LHCN-M2 (cell line): ENCODE data around the gene WDR7. TPM values are rescaled to one million over a fixed set of nuclear protein-coding genes. Genes with fewer than 3 reads are reported as not detected.

ENCODE experiments used
- DNase-seq: peaks from one replicate; pipeline ENCODE4 v3.0.0-alpha.2; 2012; ENCODE audit warnings: low read depth
- total RNA-seq: library from RNA; depleted of rRNA; stranded (reverse); fragments of >200 nt; gene quantifications from 2 replicates; pipeline ENCODE4 v1.2.3, GENCODE V29; 2014

Gene WDR7
- total RNA-seq, 1 experiment from 2014 or later, result 11.0 TPM

DNA sequence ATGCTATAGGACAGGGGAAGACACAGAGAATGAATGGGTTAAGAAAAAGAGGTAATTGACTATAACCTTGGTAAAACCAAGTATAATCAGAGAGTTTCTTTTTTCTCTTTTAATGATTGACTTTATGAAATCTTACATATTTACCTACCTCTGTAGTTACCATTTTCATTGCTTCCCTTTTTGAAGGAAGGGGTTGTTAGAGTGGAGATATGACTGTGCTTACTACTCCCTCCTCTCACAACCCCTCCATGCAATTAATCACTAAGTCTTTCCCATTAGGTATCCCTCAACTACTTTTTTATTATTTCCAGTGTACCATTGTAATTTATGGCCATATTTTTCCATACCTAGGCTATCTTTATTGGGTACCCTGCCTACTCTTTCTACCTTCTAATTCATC lies 71.4 kb downstream of the WDR7 start:
- DNase-seq, result no peak

DNA sequence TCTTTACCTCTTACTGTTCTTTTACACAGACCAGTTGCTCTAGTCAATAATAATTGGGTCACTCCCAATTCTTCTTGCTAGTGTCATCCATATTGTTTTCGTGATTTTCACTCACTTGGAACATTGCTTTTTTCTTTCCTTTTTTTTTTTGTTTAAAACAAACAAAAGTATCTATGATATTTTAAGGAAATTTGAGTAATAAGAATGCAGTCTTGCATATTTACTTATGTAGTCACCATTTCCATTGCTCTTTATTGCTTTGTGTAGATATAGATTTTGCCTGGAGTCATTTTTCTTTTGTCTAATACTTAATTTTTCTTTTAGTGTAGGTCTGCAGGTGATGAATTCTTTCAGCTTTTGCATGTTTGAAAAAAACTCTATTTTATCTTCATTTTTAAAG lies 71.9 kb downstream of the WDR7 start:
- peak; percentile 35 for DNase-seq

DNA sequence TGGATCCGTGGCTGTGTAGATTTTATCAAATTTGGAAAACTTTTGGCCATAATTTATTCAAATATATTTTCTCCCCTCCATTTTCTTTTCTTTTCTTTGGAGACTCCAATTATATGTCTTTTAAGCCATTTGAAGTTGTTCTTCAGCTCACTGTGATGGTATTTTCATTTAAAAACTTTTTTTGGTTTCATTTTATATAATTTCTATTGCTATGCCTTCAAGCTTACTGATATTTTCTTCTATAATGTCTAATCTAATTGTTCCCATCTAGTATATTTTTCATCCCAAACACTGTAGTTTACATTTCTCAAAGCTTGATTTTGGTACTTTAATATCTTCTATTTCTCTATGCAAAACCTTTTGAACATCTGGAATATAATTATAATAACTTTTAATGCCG lies 72.5 kb downstream of the WDR7 start:
- no peak for DNase-seq

DNA sequence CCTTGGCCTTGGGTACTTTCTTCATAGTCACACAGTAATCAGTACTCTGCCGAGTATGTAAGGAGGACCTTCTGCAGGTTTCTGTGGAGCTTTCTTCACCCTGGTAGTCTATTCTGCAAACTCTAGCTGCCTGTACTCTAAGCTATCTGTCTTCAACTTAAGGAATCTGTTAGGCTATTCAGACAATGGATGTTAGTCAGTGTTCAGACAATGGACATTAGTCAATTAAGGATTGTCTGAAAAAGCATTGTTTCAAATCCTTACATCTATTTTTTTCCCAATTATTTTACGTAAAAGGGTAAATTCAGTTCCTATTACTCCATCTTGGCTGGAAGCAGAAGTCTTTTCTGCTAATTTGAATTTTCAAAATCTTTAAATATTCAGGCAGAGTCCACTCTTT lies 75.7 kb downstream of the WDR7 start:
- DNase-seq, result no peak

DNA sequence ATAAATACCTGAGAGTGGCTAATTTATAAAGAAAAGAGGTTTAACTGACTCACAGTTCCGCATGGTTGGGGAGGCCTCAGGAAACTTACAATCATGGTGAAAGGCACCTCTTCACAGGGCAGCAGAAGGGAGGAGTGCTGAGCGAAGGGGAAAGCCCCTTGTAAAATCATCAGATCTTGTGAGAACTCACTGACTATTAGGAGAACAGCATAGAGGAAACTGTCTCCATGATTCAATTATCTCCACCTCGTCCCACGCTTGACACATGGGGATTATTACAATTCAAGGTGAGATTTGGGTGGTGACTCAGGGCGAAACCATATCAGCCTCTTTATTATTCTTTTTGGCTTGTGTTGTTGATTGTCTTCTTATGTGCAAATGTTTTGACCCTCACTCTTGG lies 76.2 kb downstream of the WDR7 start:
- no peak for DNase-seq

DNA sequence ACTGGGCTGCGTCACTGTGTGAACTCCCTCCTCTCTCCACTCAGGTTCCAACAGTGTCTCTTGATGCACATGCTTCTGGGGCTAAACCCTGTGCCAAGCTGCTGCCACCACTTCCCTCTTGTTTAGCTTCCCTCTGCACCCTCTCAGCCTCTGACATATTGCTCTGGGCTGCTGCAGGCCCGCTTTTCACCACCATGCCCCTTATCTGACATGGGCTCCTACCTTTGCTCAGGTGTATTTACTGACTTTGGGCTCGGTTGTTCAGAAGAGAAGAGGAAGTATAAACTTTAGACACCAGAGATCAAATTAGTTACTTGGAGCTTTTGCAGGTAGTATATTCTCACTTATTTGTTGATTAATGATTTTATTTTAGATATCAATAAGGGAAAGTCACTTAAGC lies 77.6 kb downstream of the WDR7 start:
- DNase-seq, result no peak

DNA sequence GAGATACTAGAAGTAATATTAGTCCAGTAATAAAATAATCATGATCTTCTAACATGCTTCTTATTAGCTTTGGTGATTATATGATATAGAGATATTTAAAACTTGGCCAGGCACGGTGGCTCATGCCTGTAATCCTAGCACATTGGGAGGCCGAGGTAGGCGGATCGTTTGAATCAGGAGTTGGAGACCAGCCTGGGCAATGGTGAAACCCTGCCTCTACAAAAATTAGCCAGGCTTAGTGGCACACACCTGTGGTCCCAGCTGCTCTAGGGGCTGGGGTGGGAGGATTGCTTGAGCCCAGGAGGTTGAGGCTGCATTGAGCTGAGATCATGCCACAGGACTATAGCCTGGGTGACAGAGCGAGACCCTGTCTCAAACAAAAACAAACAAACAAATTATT lies 87.0 kb downstream of the WDR7 start:
- DNase-seq, result no peak

DNA sequence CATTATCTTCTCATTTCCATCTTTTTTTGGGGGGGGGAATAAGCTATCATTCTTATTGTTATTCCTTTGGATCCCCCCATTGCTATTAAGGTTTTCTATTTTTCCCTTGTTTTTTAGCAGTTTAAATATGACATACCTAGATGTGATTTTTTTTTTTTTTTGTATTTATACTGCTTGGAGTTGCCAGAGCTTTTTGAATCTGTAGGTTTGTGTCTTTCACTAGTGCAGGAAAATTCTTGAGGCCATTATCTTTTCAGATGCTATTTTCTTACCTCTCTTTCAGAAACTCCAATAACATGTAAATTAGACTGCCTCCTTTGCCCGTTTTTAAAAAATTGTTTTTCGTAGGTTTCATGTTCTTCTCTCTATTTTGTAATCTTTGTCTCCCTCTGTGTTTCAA lies 88.6 kb downstream of the WDR7 start:
- no peak for DNase-seq

DNA sequence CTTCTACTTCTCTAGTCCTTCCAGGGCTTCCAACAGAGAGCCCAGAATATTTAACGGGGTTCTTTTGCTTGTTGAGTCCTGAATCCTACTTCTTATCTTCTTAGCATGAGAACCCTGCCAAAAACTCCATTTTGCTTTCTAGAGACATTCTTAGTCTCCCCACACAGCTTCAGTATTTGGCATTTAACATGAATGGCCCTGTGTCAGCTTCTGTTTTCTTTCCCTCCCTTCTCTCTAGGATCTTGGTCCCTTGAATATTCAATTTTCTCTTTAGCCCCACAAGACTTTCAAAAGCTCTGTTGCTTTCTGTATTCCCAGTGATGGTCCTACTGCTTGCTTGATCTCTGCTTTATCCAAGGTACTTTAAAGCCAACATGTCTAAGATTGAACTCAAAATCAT lies 89.5 kb downstream of the WDR7 start:
- no peak for DNase-seq

DNA sequence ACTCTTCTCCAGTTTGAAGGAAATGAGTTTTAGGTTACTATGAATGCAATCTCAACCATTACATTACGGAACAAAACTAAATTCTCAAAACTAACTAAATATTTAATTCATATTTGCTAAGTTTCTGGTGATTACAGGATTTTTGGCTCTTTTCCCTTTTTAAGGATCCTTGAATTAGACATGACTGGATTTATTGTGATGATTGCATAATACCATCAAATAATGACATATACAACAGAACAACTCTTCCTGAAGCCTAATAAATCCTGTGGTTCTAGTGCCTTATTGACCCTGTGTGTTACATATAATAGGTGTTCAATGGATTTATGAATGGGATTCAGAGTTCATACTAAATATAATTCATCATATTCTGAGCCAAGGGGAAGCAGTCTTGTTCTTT lies 90.5 kb downstream of the WDR7 start:
- no peak for DNase-seq

DNA sequence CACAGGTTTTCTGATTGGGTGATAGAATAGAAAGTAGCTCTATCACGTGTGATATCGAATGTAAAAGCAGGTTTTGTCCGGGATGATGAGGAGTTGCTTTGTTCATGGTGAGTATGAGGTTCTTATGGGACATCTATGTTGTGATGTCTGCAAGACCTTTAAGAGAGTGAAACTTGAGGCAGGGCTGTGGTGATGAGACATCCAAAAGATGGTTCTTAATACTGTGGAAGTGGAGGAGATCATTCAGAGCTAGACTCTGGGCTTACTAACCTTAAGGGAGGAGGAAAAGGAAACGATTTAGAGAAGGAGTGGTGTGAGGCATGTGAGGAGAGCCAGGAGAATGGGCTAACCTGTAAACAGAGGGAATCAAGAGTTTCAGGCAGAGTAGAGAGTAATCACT lies 92.0 kb downstream of the WDR7 start:
- DNase-seq, result no peak

DNA sequence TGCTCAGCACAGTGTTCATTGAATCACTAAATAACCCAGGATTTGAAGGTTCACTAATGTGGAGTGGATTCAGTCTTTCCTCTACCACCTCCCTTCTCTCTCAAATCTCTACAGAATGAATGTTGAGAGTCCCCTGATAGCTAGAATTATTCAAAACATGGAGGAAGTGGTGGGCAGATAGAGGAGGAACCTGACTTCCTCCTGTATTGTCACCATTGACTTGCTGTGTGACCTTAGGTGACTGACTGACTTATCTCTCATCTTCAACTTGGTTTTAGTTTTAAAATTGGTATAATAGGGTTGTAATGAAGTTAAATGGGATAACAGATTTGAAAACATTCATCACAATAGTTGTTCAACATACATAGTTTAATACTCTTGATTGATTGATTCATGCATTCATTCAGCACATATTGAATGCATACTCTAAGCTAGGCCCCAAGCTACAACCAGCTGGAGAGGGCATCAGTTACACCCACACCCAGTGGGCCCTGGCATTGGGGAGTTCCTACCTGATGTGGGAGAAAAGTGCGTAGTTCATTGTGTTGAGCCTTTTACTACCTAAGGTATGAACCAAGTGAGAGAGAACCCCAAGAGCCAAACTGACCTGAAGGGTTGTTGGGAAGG lies 96.0 kb downstream of the WDR7 start:
- no peak for DNase-seq

DNA sequence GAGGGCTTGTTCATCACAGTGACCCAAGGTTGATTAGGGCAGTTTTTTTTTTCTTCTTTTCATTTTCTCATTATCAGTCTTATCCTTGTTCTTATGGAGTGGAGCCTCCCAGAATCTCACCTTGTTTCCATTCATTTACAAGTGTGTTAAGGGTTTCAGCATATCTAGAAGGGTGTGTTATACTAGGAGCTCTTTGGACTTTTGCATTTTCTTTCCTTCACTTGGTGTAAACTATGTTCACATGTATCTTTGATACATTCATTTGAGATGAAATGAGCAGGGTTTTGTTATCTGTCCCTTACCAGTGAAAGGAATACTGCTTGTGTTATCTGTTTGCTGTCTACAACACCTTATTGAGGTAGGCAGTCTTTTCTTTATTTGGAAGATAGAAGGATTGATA lies 96.7 kb downstream of the WDR7 start:
- DNase-seq, result no peak

DNA sequence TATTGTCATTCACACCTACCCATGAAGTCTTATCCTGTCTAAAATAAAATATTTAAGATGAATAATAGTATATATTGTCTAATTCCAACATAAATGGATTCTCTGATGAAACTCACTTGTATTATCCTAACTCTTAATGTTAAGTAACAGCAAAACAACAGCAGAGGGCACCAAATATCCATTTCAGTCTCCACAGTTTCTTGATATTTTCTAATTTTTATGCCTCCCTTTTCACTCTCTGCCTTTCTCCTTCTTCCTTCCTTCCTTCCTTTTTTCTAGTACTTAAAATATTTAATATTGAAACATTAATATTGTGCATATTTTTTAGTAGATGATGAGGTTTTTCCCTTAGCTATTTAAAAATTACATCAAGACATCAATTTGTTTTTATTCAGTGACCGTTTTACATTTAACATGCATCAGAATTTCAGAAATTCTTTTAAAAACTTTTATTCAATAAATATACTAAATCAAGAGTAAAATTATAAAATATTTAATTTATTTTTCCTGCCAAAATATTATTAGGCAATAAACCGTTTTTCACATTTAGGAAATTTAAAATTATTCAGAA lies 97.6 kb downstream of the WDR7 start:
- peak; percentile 32 for DNase-seq

DNA sequence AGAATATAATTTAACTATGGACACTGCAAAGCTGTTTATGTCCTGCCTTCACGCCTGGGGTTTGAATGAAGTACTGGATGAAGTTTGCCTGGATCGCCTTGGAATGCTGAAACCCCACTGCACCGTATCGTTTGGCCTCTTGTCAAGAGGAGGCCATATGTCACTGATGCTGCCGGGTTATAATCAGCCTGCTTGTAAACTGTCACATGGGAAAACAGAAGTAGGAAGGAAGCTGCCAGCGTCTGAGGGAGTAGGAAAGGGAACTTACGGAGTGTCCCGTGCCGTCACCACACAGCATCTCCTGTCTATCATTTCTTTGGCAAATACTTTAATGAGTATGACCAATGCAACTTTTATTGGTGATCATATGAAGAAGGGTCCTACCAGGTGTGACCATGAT lies 105.8 kb downstream of the WDR7 start:
- no peak for DNase-seq

DNA sequence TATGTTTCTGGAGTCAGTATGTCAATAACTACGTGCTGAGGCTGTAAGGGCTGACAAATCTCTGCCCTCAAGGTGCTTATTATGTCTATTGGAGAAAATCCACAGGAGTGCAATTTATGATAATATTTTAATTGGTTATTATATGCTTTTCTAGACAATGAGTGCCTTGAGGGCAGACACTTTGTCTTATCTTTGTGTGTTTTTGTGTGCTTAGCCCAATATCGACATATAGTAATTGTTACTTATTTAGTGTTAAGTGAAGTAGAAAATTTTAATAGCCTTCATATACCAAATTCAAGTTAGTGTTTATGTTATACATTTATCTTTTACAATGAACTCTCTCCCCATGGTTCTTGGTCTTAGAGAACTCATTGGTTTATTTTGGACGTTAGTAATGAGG lies 118.9 kb downstream of the WDR7 start:
- DNase-seq, result no peak

DNA sequence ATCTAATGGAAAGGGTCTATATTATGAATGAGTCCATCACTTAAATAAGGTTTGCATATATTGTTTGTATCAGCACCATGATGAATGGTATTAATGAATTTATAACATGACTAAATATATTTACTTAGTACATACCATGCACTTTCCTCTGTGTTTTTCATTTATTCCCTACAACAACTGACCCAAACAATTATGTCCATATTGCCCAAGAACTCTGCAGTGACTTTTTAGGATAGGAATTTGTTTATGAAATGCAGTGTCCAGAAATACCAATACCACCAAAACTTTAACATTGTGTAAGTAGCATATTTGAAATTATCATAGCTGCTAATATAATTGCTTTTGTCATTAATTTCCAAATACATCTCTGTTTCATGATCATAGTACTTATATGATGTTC lies 119.7 kb downstream of the WDR7 start:
- DNase-seq, result peak; percentile 16

DNA sequence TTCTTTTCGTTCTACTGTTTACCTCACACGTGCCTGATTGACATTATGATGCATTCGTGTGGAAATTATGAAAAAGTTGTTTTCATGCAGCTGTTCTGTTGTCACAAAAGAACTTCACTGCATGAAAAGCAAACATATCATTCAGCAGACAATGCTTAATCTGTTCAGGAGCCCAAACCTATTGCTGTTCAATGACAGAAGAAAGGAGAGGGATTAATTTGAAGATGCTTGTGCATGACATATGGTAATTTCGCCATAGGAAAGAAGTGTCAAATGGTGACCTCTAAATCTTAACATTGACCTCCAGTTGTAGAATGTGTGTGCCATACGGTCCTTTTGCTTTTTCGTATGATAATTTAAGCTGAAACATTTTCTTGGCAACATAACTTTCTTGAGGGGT lies 124.5 kb downstream of the WDR7 start:
- no peak for DNase-seq

DNA sequence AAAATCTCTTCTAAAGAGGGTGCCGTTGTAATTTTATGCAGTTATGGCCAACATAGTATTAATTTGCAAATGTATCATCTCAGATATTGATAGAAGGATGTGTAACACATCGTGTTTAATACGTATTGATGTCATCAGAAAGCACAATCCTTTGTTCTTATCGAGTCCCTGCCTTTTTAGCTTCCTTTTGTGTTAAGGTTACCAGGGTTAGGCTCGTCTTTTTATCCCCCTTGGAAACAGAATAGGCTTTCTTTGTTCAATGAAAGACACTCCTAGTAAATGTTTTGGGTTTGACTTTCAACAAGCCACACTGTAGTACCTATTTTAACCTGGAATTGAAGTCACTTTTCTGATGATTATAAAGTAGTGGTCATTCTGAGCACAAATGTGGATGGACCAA lies 136.2 kb downstream of the WDR7 start:
- DNase-seq, result no peak

DNA sequence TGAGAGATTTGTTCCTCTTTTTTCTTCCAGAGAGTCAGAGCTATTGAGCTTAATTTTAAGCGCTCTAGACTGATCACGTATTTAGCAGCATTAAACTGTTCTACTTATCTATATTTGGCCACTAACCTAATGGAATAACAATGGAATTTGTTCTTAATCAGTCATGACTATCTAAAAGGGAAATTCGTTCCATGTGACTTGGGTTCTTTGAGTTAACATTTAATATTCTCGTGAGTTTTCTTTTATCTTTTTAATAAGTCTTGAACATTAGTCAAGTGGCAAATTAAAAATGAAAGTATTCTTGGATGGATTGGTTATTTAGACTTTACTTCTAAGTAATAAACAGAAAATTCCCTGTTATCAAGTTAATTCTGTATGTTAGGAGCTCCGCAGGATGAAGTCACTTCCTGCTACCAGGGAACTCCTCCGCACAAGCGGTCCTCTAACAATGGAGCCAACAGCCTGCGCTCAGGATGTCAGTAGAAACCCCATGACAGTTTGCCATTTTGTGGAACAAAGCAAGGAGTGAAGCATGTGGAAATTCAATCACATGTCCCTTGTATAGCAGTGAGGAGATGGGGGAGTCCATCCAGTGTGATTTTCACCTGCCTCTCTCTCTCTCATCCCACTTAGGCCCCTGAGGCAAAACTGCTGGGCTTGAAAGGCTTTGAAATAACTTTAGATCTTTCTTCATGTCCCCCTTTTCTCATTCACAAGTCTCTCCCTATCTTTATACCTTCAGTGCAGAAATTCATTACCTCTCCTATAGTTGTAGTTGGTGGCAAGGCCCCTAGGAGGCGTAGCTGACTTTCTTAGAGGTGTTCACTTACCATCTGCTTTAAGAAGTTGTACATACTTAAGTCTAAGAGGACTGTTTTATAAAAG lies 138.1 kb downstream of the WDR7 start:
- peak; percentile 34 for DNase-seq

DNA sequence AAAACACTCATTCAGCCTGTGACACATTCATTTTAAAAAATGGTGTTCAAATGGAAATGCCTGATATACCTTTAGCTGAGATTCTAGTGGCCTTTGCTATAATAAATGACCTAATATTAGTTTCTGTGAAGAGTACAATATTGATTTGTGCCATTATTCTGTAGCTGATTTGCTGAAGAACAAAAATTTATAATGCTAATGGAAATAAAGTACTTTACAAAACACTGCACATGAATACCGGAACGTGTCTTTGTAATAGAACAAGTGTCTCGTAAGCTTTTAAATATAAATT lies 138.7 kb downstream of the WDR7 start:
- DNase-seq, result no peak

DNA sequence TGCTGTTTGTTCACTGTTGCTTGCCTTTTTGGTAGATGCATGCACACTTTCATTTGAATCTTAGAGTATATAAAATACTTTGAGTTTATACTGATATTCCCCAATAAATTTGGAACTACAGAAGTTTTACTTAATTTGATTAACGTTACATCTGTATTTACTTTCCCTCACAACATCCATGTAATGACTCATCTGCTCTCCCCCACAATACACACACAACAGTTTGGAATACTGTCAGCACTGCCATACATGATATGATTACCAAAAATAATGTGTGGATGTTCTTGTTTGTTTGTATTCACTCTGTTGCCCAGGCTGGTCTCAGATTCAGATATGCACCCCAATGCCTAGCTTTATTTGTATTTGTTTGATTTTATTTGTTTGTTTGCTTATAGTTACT lies 144.2 kb downstream of the WDR7 start:
- DNase-seq, result peak; percentile 10

DNA sequence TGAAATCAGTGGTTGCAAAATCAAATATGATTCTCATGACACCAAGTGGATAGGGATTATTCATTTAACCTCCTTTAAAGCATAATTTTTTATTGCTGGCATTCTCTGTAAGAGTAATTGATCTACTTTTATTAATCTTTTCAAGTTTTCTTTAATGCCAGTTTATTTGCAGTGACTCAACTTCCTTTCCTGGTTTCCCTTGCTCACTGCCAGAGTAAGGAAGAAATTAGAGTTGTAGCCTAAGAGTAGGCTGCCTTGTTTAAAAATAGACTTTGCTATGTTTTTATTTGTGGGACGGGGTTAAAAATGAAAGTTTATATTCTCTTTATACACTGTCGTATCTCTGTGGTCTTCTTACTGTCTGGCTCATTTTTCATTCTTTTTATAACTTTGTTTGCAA lies 148.6 kb downstream of the WDR7 start:
- no peak for DNase-seq
